SHP77 treated with DMSO at 0.1 percent for 48 hours (cell line): ENCODE data around the gene CC2D1A.

Experiments used
- DNase-seq: peaks from one replicate; lab custom pipeline; 2025; lab: John Stamatoyannopoulos, UW

CC2D1A gene

DNA sequence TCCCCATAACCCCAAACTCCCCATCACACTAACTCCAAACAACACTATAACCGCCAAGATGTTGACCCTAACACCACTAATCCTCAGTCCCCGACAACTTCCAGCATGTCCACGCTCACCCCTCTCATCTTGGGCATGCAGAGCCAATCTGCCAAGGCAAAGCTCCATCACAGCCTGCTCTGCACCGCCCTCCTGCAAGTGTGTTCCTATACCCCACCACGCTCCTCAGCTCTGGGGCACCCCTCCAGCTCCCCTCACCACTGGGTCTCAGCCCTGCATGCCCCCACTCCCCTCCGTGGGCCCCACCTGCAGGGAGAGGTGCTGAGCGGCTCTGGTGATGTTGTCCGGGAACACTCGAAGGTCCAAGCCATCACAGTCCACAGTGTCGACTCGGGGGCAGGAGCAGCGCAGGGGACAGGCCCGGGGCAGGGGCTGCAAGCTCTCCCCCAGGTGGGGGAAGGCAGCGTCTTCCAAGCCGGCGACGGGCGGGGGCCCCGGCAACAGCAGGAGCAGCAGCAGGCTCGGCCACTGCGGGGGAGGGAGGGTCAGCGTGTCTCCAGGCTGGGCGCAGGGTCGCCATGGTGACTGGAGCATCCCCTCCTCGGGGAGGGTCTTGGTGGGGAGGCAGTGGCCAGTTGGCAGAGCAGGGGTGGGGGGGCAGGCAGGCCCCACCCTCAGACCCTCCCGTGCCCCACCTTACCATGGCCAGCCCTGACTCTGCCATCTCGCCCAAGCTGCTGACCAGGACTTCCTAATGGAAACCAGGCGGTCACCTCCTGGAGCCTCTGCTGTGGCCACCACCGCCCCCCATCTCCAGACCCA lies 31.7 kb downstream of the CC2D1A start:
- DNase-seq: no peak

DNA sequence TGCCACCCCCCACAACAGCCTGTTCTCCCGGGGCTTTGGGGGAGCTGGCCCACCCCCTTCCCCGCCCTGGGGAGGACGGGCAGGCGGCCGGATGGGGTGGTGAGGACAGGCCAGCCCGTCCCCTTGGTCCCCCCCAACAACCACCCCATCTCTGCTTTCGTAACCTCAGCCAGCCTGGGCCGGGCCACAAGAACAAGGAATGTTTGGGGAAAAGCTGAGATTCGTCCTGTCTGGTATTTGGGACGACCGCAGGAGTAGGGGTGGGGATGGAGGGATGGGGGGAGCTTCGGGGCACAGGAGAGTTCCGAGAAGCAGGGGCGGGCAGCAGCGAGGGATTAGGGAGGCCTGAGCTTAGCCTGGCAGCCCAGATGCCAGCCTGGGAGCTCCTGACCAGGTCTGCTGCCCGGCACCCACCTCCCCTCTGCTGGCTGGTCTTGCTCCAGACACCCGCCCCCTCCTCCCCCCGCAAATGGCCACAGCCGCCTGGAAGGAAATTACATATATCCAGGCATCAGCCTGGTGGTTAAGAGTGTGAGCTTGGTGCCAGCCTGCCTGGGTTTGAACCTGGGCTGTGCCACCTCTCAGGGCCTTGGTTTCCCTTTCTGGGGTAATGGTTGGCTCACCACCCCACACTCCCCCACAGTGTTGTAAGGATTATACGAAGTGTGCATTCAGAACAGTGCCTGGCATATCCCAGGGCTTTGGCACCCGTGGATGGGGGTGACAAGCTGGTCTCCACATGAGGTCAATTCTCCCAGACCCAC lies 32.5 kb downstream of the CC2D1A start, which contains the start of gene PODNL1:
PODNL1 (minus strand) TSS at position 117 of the 764 bp plus-strand sequence. CDS start 236 bp downstream, outside the sequence.
- no peak for DNase-seq

DNA sequence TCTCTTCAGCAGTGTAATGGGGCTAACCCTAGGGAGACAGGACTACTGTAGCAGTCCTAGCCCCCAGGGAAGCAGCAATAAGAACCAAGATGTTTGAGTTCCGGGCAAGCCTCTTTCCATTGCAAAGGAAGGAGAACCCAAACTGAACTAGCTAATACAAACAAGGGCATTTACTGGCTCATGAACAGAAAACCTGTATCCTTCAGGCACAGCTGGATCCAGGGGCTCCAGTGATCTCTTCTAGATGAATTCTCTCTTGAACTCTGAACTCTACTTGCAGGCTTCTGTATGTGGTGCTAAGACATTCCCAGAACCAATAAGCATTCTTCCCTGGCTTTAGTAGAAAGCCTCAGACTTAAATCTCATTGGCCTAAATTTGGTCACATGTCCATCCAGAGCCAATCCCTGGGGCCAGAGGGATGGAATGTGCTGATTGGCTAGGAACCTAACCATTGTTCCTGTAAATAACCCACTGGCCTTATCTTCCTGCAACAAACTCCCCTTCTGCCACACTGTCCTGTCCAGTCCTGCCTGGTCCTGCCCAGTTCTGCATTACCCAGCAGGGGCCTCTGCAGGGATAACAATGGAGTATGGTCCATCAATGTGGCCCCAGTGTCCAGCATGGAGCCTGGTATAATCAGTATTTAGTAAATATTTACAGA lies 36.2 kb downstream of the CC2D1A start:
- no peak for DNase-seq

DNA sequence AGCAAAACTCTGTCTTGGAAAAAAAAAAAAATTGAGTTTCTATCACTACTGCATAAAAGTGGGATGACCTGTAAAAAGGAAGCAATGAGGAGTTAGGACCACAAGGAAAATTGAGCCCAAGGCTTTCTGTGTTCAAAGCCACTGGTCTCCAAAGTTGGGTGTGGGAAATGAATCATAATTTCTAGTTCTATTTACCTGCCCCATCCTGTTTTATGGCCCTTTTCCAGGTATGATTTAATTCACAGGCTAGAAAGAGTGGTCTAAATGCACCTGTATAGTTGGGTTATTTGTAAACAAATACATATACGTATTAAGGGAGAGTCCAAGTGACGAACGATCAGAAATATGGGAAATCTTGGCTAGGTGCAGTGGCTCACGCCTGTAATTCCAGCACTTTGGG lies 40.4 kb downstream of the CC2D1A start:
- no peak for DNase-seq

DNA sequence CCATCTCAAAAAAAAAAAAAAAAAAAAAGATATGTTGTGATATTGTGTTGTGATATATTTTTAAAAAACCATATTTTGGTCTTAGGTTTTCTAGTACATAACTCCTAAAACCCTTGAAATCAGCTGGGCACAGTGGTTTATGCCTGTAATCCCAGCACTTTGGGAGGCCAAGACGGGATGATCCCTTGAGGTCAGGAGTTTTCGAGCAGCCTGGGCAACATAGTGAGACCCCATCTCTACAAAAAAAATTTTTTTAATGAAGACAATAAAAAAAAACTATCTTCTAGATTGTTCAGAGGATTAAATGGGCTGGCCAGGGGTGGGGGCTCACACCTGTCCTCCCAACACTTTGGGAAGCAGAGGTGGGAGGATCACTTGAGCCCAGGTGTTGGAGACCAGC lies 45.0 kb downstream of the CC2D1A start:
- DNase-seq: no peak

DNA sequence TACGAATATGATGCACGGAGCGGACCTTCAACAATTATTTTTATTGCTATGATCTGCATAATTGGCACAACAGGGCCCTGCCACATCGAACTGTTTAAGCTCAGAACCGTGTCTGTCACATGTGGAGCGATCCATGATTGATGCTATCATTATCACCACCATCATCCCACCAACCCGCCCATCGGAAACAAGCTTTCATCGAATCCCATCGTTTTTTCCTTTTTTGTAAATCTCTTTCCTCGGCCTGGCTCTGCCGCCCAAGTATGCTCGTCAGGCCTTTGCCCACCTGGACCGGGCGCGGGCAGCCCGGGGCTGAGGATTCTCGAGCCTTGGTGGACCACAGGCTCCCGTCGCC lies 45.8 kb downstream of the CC2D1A start:
- peak; percentile 63 for DNase-seq

DNA sequence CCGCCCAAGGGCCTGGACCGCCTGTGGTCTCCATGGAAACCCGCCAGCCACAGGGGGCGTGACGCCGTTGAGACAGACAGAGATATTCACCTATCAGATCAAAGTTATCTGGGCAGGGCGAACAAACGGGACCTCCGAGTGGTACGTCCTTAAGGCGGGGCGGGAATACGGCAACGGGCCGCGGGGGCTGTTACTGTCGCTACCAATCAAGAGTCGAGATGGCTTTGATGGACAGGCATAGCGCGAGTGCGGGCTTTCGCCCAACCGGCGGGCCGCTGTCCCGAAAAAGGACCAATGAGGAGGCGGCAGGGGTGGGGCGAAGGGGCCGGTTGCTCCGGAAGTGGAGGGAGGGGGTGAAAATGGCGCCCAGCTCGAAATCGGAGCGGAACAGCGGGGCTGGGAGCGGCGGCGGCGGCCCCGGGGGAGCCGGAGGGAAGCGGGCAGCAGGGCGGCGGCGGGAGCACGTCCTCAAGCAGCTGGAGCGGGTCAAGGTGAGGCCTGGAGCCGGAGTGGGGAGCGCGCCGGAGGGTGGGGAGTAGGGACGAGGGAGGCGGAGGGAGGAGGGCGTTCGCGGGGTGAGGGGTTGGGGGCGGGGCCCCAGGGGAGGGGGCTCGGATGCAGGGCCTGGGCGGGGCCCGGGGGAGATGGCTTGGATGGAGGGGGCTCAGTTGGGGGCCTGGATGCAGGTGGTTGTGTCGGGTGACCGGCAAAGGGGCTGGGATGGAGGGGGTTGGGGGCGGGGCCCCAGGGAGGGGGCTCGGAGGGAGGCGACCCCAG lies 46.3 kb downstream of the CC2D1A start, which contains the start of gene DCAF15:
DCAF15 (plus strand) TSS at position 356 of the 777 bp plus-strand sequence; CDS start at position 360, 4 bp downstream.
- DNase-seq: peak; percentile 97

DNA sequence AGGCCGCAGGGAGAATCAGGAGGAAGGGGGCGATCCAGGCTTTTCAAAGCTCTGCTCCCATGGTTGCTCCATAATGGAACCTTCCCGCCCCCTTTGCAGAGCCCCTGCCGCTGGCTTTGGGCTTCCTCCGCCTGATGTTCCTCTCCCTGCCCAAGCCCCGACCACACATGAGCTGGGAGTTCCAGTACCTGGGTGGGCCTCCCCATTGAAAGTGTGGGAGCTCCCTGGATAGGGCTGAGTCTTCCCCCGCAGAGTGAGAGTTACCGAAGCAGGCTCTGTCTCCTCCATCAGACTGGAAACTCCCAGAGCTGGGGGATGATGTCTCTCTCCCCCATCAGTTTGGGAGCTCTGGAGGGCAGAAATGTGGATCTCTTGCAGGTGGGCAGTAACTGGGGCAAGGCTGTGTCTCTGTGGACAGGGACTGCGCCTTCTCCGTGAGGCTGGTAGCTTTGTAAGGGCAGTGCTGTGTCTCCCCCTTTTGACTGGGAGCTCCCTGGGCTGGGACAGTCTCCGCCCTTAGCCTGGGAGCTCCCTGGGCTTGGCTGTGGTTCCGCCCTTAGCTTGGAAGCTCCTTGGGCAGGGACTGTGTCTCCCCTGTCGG lies 47.0 kb downstream of the CC2D1A start:
- no peak for DNase-seq

DNA sequence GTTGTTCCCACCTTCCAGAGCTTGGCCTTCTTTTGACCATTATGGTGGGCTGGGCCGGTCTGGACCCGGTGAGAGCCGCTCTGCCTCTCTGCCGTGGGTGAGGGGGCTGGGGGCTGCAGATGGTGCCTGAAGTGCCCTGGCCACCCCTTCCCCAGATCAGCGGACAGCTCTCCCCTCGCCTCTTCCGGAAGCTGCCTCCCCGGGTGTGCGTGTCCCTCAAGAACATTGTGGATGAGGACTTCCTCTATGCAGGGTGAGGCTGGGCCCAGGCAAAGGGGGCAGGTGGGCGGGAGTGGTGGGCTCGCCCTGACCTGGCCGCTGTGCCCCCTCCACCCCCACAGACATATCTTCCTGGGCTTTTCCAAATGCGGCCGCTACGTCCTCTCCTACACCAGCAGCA lies 48.2 kb downstream of the CC2D1A start:
- no peak for DNase-seq

DNA sequence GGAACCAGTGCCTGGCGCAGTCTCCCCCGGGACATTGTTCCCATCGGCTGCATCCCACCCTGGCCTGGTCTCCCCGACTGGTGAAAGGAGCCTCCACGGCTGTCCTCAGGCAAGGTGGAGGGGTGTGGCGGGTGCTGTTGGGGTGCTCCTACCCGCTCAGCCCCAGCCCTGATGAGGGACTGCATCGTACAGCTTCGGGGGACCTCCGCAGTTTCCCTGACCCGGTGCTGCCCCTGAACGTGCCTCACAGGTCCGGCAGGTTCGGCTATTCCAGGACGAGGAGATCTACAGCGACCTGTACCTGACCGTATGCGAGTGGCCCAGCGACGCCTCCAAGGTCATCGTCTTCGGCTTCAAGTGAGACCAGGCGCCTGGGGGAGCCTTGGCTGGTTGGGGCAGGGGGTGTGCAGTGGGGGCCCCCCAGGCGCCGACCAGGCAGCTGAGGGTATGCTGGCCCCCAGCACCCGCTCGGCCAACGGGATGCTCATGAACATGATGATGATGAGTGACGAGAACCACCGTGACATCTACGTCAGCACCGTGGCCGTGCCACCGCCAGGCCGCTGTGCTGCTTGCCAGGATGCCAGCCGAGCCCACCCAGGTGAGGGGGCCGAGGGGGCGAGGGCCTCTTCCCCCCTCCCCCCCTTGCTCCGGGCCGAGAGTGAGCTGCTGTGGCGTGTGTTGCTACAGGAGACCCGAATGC lies 49.8 kb downstream of the CC2D1A start:
- no peak for DNase-seq

GRCh38 chr19:13956365-13956744 lies 50.4 kb downstream of the CC2D1A start:
- DNase-seq: no peak

DNA sequence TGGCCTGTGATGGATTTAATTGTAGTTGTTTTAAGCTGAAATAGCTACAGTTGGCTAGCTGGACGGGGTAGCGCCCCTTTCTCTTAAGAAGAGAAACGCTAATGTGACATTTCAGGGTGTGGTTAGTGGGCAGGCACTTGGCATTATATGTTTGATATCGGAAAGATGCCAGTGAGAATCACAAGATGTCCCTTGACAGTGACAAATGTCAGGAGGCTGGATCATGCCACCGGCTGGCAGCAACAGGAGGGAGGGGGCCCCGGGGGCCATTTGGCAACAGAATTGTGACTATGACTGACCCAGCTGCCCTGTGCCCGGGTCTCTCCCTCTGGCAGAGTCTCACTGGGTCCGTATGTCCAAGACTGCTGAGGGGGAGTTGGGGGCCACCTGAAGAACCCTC lies 51.0 kb downstream of the CC2D1A start:
- no peak for DNase-seq

- DNase-seq: no peak
These were observed 52.0 kb downstream of the CC2D1A start for GRCh38 chr19:13958043-13958442.

DNA sequence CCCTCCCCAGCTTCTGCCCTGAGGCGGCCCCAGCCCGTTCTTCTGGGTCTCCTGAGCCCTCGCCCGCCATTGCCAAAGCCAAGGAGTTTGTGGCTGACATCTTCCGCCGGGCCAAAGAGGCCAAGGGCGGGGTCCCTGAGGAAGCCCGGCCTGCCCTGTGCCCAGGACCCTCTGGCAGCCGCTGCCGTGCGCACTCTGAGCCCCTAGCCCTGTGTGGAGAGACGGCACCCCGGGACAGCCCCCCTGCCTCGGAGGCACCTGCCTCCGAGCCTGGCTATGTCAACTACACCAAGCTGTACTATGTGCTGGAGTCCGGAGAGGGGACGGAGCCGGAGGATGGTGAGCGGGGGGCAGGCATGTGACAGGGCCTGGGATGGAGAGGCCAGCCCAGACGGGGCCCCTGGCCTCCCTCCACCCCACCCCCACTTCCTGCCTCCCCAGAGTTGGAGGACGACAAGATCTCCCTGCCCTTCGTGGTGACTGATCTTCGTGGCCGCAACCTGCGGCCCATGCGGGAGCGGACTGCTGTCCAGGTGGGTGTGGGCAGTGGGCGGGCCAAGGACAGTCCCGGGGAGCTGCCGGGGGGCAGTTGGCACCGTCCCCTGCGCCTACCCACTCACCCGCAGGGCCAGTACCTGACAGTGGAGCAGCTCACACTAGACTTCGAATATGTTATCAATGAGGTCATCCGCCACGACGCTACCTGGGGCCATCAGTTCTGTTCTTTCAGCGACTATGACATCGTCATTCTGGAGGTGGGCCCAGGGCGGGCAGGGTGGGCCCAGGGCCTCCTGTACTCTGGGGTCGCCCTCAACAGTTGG lies 53.4 kb downstream of the CC2D1A start:
- no peak for DNase-seq

GRCh38 chr19:13959962-13960862 lies 54.2 kb downstream of the CC2D1A start:
- no peak for DNase-seq

- DNase-seq: no peak
These were observed 55.1 kb downstream of the CC2D1A start for GRCh38 chr19:13960863-13961784.

DNA sequence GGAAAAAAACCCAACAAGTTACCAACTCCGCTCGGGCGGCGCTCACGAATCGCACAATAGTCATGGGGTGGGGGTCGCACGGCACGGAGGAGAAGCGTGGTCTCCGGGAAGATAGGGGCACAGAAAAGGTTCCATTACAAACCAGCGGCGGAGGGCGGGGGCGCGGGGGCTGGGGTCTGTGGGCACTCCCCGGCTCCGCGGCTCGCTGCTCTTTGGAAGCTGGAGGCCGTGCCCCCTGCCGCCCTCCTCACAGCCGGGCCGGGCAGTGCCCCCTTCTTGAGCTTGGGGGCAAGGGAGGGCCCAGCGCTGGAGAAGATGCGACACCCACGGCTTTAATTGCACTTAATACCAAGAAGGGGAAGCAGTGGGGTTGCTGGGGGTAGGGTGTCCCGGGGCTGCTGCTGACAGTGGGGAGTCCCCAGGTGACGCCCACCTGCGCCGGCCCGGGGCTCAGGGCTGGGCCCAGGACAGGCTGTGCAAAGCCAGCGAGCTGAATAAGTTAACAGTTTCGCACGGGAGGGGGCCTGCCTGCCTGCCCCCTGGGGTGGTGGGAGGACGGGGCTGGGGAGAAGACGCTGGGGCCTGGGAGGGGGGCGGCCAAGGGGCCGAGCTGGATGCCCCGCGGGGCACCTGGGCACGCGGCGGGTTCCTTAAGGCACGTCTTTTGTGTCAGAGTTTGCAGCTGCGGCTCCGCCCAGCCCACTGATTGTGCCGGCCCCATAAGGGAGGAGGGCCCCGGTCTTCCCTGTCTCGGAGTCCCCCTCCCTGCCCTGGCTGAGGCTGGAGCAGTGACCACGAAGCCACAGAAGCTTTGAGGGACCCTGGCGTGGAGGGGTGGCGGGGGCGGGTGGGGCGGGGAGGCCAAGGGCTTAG lies 56.1 kb downstream of the CC2D1A start:
- DNase-seq: no peak
